ENCODE measurements around the gene LAMP1.
"Not testable (repeated sequence)": the region's sequence is repeated elsewhere in the genome, so short reads cannot be mapped to it uniquely, and the experiment has no call there.

The LAMP1 gene

DNA sequence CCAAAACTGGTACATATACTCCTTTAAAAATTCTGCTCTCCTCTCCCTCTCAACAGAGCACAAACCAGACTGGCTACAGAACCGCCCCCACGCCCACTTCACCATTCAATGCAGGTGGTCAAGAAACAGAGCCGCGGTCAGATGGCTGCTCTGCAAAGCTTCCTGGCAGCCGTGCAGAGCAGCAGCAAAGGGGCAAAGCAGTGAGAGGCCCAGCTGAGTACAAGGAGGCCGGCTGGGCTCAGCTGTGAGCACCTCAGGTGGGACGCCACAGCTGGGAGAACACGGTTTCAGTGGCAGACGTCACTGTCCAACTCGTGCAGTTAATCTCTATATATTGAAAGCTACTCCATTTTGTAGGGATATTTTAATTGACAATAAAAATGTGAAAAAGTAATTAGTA is 58.6 kb downstream of the LAMP1 start:
- DNase-seq (ENCODE audit: low read depth in 2 of 2) = no peak

DNA sequence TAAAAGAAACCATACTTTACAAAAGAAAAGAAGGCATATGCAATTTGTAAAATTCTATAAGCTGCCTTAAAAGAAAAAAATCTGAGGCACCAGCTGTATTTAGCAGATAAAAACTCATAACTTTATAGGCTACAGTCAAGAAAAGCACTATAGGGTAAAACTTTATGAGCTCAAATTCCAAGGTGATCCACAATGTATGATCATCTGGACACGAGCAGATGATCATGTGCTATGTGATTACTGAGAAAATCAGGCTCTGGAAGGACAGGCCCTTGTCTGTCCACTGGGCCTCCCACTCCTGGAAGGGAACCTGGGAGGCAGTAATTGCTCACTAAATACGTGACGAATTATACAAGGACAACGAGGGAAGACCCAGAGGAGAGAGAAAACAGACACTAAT is 59.6 kb downstream of the LAMP1 start:
- DNase-seq (ENCODE audit: low read depth in 2 of 2) = no peak

DNA sequence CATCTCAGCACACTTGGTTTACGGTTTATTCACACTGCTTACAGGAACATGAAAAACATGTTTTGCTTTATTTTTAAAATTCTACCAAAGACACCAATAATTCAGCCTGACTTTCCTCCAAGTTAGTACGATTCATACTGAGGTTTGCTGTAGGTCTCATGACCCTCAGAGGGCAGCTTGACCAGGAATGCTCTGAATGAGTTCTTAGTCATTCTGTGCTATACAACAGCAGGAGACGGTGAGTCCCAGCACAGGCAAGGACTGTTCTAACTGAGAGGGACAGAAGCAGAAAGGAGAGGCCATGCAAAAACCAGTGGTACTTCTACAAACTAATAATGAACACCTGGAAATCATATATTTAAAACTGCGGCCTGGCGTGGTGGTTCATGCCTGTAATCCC is 60.5 kb downstream of the LAMP1 start:
- no peak for DNase-seq (ENCODE audit: low read depth in 2 of 2)

DNA sequence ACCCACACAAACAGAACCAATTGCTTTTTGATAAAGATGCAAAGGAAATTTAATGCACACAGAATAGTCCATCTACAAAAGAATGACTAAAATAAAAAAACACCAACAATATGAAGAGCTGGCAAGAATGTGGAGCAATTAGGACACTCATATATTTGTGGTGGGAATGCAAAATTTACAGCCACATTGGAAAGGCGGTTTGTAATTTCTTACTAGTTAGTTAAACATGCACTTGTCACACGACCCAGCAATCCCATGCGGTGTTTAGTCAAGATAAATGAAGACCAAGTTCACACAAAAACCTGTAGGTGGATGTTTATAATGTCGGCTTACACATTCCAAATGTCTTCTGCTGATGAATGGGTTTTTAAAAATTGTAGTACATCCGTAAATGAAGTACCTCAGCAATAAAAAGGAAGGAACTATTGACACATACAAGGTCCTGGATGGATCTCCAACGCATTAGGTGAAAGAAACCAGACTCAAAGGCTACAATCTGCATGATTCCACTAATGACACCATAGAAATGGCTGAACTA is 61.7 kb downstream of the LAMP1 start:
- DNase-seq (ENCODE audit: low read depth in 2 of 2) = no peak

DNA sequence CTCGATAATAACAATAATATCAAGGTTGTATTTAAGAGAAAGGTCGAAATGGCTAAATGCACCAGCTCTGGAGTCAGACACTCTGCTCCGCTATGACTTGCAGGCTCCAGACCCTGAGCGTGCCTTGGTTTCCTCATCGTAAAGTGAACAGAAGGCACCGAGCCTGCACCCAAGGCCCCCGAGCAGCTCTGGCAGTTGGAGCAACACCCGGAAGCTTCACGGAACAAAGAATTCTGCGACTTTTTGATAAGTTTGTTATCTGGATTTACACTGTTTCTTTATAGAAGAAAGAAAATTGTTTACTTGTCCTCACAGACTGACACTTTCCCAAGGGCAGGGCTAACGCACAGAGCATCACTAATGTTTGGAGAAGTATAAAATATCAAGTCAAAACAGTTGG is 62.5 kb downstream of the LAMP1 start:
- DNase-seq (ENCODE audit: low read depth in 2 of 2) = no peak

DNA sequence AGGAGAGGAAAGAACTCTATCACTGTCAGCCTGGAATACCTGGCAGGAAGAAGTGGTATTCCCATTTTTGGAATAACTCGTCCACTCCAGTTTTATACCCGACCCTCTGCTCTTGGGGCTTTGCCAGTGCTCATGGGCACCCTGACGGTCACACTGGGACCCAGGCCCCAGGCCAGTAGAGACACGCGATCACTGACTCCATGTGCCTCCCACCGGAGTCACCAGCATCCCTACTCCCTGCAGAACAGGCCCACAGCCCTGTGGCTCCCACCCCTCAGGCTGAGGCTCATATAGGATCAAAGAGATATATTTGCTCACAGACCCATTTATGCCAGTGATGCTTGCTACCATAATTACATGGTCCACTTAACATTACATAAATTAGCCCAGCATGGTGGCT is 63.4 kb downstream of the LAMP1 start:
- DNase-seq (ENCODE audit: low read depth in 2 of 2) = no peak

DNA sequence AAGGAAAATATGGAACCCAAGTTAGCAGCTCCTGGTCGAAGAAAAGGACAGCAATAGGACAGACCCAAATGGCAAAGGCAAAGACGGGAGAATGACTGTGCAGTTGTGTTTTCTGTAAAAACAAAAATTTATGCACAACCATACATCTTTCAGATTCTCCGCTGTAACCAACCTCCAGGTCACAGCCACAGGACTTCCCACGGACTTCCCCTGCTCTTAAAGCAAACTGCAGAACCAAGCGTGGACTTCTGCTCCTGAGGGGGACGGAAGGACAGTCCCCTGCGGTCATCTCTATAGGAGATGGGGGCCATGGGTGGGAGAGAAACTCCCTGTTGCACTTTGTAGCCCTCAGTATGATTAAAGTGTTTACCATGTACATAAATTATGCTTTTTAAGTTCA is 64.4 kb downstream of the LAMP1 start:
- DNase-seq (ENCODE audit: low read depth in 2 of 2) = no peak

DNA sequence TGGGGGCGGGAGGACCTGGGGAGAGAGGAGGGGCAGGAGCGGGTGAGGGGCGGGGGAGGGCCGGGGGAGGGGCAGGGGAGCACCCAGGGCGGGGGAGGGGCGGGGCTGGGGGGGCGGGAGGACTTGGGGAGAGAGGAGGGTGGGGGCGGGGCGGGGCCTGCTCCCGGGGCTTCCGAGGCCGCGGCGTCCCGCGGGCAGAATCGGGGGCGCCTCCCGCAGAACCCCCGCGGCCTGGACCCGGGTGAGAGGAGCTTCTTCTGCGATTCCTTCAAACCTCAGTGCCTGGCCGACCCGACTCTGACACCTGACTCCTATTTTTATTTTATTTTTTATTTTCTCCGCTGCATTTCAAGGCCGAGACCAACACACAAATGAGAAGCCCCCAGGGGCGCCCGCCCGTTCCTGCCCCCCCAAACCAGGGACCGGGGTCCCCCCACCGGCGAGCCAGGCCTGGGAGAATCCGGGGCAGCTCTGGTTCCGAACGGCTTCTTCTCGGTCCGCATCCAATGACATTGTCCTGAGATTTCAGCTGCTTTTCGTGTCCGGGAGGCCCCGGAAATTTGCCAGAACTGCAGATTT is 67.4 kb downstream of the LAMP1 start:
- no peak for DNase-seq (ENCODE audit: low read depth in 2 of 2)

DNA sequence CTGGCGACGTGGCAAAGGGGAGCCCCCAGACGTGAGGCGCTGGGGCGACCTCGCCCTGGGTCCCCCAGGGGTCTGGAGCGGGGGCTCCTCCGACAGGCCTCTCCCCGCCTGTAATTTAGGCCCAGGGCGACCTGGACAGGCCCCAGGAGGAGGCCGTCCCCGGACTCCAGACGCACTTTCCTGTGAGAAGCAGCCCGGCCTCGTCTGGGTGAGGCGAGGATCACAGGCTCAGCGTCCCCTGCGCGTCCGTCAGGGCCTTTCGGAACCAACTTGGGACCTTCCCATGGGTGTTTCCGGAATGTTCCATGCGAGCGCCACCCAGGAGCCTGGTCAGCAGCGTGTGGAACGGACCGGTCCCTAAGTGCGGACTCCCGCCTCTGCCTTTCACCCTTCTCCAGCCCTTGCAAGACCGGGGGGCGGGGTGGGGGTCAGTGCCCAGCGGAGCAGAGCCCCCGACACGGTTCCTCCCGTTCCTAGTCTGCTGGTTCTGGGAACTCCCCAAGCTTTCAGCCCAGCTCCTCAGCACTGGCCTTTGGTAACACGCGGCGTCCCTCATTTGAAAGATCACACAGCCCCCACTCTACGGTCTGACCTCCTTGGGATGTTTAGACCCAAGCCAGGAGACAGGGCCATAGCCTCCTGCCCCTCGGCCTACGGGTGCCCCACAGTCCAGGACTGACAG is 68.0 kb downstream of the LAMP1 start:
- DNase-seq (ENCODE audit: low read depth in 2 of 2) = no peak

DNA sequence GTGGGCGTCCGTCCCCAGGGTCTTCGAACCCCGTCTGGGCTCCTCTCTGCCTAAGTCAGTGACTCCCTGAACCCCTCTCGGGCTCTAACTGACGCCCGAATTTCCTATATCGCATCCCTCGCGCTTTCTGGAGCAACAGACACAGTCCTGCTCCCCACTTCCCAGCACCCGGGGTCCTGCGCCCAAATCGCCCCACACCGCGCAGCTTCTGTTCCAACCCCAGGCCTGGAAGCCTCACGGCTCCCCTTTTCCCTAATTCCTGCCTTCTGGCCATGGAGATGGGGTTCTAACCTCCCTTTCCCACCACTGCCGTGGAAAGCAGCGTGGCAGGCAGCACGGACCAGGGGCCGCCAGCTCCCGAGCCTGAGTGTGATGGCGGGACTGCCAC is 68.5 kb downstream of the LAMP1 start:
- no peak for DNase-seq (ENCODE audit: low read depth in 2 of 2)

DNA sequence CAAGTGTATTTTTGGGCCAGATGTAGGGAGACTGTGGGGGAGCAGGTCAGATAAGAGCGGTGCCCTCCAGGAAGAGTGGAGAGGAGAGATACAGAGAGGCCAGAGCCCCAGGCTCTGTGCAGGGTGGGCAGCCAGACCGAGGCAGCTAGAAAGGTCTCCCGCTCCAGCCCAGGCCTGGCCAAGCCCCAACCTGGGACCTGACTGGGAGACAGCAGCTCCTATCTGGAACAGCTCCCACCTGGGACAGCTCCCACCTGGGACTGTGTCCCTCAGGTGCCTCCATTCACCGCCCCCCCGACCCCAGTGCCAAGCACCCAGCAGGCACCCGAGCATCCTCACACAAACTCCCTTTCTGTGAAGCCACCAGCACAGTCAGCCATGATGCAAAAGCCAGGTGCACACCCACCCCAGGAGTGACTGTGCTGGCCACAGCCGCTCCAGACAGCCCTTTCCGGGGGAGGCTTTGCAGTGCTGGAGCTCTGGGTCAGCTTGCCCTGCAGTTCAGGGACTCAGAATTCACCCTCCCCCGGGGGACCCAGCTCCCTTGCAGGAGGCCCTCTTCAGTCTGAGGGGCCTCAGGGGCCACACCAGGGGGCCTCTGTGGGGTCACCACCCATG is 69.0 kb downstream of the LAMP1 start:
- no peak for DNase-seq (ENCODE audit: low read depth in 2 of 2)

DNA sequence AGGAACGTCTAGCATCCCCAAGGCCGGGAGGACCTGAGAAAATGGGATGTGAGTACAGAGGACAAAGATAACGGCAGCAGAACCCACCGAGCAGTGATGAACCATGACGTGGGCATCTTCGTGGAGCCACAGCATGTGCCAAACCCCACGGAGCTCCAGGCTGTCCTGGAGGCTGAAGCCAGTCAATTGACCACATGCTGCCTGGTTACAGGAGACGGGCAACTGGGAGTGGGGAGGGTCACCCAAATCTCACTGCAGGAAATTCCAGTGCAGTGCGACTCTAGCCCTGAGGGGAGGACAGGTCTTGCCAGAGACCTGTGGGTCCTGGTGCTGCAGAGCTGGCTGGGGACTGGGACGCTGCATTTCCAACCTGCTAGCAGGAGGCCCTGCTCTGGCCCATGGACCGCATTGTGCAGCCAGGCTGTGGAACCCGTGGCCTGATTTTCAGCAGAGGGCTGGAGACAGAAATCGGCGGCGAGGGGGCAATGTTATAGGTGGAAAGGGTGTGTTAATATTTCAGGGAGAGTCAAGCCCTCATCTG is 70.1 kb downstream of the LAMP1 start:
- DNase-seq (ENCODE audit: low read depth in 2 of 2) = no peak

DNA sequence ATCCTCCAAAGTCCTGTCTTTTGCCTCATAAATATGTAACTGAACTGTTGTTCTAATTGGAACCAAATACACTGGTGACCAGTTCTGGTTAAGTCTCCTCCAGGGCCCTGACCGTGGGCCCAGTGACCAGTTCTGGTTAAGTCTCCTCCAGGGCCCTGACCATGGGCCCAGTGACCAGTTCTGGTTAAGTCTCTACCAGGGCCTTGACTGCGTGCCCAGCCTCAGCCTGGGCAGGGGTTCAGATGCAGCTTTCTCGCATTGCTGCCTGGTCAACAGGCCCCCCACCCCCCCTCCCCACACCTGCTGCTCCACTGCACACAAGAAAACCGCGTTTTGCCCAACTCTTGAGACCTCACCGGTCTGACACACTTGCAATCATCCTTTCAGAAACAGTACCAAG is 70.7 kb downstream of the LAMP1 start:
- DNase-seq (ENCODE audit: low read depth in 2 of 2) = no peak

DNA sequence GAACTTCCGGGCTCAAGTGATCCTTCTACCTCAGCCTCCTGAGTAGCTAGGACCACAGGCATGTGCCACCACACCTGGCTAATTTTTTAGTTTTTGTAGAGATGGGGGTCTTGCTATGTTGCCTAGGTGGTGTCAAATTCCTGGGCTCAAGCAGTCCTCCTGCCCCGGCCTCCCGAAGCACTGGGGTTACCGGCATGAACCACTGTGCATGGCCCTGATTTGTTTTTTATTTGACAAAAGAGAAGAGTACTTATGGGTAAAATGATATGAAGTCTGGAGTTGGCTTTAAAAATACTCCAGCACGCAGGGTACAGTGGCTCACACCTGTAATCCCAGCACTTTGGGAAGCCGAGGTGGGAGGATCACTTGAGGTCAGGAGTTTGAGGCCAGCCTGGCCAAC is 71.3 kb downstream of the LAMP1 start:
- not testable (repeated sequence) for DNase-seq (ENCODE audit: low read depth in 2 of 2)

DNA sequence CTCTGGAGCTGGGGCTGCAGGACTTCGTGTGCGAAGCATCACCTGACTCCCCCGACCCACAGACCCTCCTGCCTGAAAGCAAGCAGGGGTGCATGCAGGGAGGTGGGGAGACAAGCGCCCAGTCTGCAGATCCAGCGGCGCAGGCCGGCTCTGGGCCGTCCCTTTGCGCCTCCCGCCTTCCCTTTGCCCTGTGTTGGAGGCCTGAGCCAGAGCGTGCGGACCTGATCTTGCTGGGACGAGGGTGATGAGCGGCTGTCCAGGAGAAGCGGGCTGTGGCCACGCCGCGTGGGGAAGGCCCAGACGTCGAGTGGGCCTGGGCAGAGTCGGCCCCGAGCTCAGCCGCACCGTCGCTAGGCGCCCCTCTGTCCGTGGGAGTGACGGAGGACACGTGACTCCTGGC is 72.2 kb downstream of the LAMP1 start:
- DNase-seq (ENCODE audit: low read depth in 2 of 2) = no peak

DNA sequence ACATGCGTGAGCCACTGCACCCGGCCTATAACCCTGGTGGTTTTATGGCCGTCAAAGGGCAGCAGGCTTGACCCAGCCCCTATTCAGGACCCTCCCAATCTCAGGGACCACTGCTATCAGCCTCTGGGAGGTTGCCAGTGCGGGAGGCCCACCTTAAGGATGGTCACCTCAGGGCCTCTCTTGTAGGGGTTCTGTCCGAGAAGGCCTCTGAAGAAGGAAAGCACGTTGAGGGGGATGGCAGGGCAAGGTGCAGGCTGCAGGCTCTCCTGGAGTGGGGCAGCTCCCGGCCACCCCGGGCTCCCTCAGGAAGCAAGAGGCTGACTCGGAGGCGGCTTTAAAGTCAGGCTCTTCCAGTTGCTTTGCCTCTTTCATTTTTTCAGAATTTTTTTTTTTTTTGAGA is 72.8 kb downstream of the LAMP1 start:
- no peak for DNase-seq (ENCODE audit: low read depth in 2 of 2)

DNA sequence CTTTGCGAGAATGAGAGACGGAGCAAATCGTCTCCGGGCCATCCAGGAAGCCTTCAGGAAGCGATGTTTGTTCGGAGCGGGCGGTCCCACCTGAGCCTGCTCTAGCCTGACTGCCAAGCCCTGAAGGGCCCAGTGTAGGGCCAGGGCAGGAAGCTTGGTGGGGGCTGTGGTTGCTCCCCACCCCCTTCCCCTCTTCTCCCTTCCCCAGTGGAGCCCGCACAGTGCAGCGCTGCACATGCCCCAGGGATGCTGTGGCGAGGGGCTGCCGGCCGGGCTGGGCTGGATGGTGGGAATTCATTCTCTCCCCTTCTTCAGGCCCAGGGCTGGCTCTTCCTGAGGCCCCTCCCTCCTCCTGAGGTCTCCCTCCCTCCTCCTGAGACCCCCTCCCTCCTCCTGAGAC is 74.0 kb downstream of the LAMP1 start:
- DNase-seq (ENCODE audit: low read depth in 2 of 2) = no peak

DNA sequence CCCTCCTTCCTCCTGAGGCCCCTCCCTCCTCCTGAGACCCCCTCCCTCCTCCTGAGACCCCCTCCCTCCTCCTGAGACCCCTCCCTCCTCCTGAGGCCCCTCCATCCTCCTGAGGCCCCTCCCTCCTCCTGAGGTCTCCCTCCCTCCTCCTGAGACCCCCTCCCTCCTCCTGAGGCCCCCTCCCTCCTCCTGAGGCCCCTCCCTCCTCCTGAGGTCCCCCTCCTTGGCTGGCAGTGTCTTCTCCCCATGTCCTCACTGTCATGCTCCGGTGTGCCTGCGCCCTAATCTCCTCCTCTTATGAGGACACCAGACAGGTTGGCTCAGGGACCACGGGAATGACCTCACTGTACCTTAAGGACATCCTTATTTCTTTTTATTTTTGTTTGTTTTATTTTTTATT is 74.7 kb downstream of the LAMP1 start:
- DNase-seq (ENCODE audit: low read depth in 2 of 2) = not testable (repeated sequence)

Measured in fibroblast of skin of left biceps (primary cell).